Endodermal cell (in vitro differentiated cells): ENCODE data around the gene FCN1. TPM values are rescaled to one million over a fixed set of nuclear protein-coding genes. Genes with fewer than 3 reads are reported as not detected.

ENCODE experiments used
- DNase-seq: peaks from one replicate; pipeline ENCODE4 v3.0.0-alpha.2; 2017
- H3K27ac ChIP-seq: 2 replicates; pipeline ENCODE4 v1.5.1; 2013; ENCODE audit warnings: mild to moderate bottlenecking, low read depth, low read length, moderate library complexity
- H3K27me3 ChIP-seq: 2 replicates; pipeline ENCODE4 v1.6.1; 2013; ENCODE audit warnings: mild to moderate bottlenecking, low read length, moderate library complexity; ENCODE audit not compliant: insufficient read depth, control insufficient read depth, poor library complexity, severe bottlenecking
- H3K36me3 ChIP-seq: 2 replicates; pipeline ENCODE4 v1.7.0; 2013; ENCODE audit warnings: mild to moderate bottlenecking, low read length, moderate library complexity; ENCODE audit not compliant: control insufficient read depth, insufficient read depth
- H3K4me1 ChIP-seq: one replicate; pipeline ENCODE4 v1.7.0; 2013; ENCODE audit warnings: low read length; ENCODE audit not compliant: control insufficient read depth, insufficient read depth
- H3K4me3 ChIP-seq: 2 replicates; pipeline ENCODE4 v1.5.1; 2013; ENCODE audit warnings: mild to moderate bottlenecking, low read length, moderate library complexity
- H3K9ac ChIP-seq: 2 replicates; pipeline ENCODE4 v1.6.1; 2013; ENCODE audit warnings: mild to moderate bottlenecking, low read length, moderate library complexity; ENCODE audit not compliant: poor library complexity, severe bottlenecking; ENCODE audit errors: extremely low read depth
- H3K9me3 ChIP-seq: 2 replicates; pipeline ENCODE4 v1.6.1; 2013; ENCODE audit warnings: mild to moderate bottlenecking, low read length, moderate library complexity; ENCODE audit not compliant: control insufficient read depth
- H3K27ac Mint-ChIP-seq: 2 replicates; pipeline ENCODE4 v1.8.0; 2020; ENCODE audit warnings: mixed read lengths
- H3K27me3 Mint-ChIP-seq: 2 replicates; pipeline ENCODE4 v1.8.0; 2021; ENCODE audit warnings: mild to moderate bottlenecking, mixed read lengths; ENCODE audit not compliant: insufficient read depth
- H3K36me3 Mint-ChIP-seq: 2 replicates; pipeline ENCODE4 v1.8.0; 2020; ENCODE audit warnings: low read depth, mixed read lengths
- H3K4me1 Mint-ChIP-seq: 2 replicates; pipeline ENCODE4 v1.8.0; 2020; ENCODE audit warnings: mixed read lengths
- H3K4me3 Mint-ChIP-seq: 2 replicates; pipeline ENCODE4 v1.8.0; 2020; ENCODE audit warnings: mild to moderate bottlenecking, moderate library complexity, mixed read lengths
- H3K9me3 Mint-ChIP-seq: 2 replicates; pipeline ENCODE4 v1.8.0; 2020; ENCODE audit warnings: mild to moderate bottlenecking, mixed read lengths
- CTCF ChIP-seq: fragments of 200-600 bp; sonication (generic); conservative IDR thresholded peaks from 2 replicates; pipeline ENCODE4 v1.5.0; 2021; ENCODE audit warnings: antibody characterized with exemption, mild to moderate bottlenecking
- WGBS, 2 experiments: methylation state at CpG; one replicate each; pipeline versions ENCODE4 v1.1.5 to v1.1.7; 2013; ENCODE audit warnings: missing lambda C conversion rate in 2 of 2, mixed read lengths in 1 of 2; ENCODE audit not compliant: insufficient coverage in 1 of 2, insufficient read length in 1 of 2; 5-methylcytosine and 5-hydroxymethylcytosine counted together
- total RNA-seq, 2 donors: library from RNA; stranded (reverse); fragmentation: NEBNext Ultra II Directional in 1 of 2; extraction: Animal tissue kit (Norgen Biotek cat#: 25700) in 1 of 2; gene quantifications; 2 replicates in 1 of 2; 3 replicates in 1 of 2; pipeline ENCODE4 v1.2.1, GENCODE V29; 2021

FCN1 gene
- total RNA-seq, 2 donors from 2014 or later: not detected

GRCh38 chr9:134961331-134962064 lies 43.8 kb upstream of the FCN1 start:
- no peak for TF ChIP-seq CTCF
- H3K27ac Mint-ChIP-seq: no peak overlapping the region
- no peaks in the 10 kb centered on the region for H3K4me1 ChIP-seq
- H3K36me3 Mint-ChIP-seq: no peaks in the 10 kb centered on the region
- no peaks in the 10 kb centered on the region for H3K9me3 ChIP-seq
- no peak overlapping the region for H3K27ac ChIP-seq
- H3K36me3 ChIP-seq: no peaks in the 10 kb centered on the region
- H3K27me3 ChIP-seq: no peaks in the 10 kb centered on the region
- no peak overlapping the region for H3K4me3 Mint-ChIP-seq
- H3K4me3 ChIP-seq: no peak overlapping the region
- no peaks in the 10 kb centered on the region for H3K4me1 Mint-ChIP-seq
- no peak overlapping the region for H3K9ac ChIP-seq
- no peaks in the 10 kb centered on the region for H3K9me3 Mint-ChIP-seq
- DNase-seq: no peak
- WGBS, 2 experiments: 89 to 91% methylated on average over 13 to 21 of the region's 21 CpGs
- H3K27me3 Mint-ChIP-seq: no peaks in the 10 kb centered on the region

- no peaks in the 10 kb centered on the region for H3K27me3 Mint-ChIP-seq
- Histone ChIP-seq H3K36me3 (no peaks in the 10 kb centered on the region), H3K27ac (no peak overlapping the region), H3K4me3 (no peak overlapping the region), H3K9ac (no peak overlapping the region), H3K9me3 (no peaks in the 10 kb centered on the region), H3K4me1 (no peaks in the 10 kb centered on the region), H3K27me3 (no peaks in the 10 kb centered on the region)
- H3K4me1 Mint-ChIP-seq: no peaks in the 10 kb centered on the region
- no peak for DNase-seq
- no peak for TF ChIP-seq CTCF
- no peak overlapping the region for H3K27ac Mint-ChIP-seq
- no peaks in the 10 kb centered on the region for H3K9me3 Mint-ChIP-seq
- WGBS, 2 experiments: 78 to 79% methylated on average over 3 to 15 of the region's 15 CpGs
- no peaks in the 10 kb centered on the region for H3K36me3 Mint-ChIP-seq
- H3K4me3 Mint-ChIP-seq: no peak overlapping the region
Observed at GRCh38 chr9:134960701-134961181, 43.0 kb upstream of the FCN1 start.

GRCh38 chr9:134959971-134960310 lies 42.2 kb upstream of the FCN1 start:
- Mint-ChIP-seq H3K27ac (no peak overlapping the region), H3K36me3 (no peaks in the 10 kb centered on the region), H3K9me3 (no peaks in the 10 kb centered on the region), H3K27me3 (no peaks in the 10 kb centered on the region), H3K4me3 (no peak overlapping the region), H3K4me1 (no peaks in the 10 kb centered on the region)
- Histone ChIP-seq H3K36me3 (no peaks in the 10 kb centered on the region), H3K9me3 (no peaks in the 10 kb centered on the region), H3K4me3 (no peak overlapping the region), H3K27me3 (no peaks in the 10 kb centered on the region), H3K27ac (no peak overlapping the region), H3K4me1 (no peaks in the 10 kb centered on the region), H3K9ac (no peak overlapping the region)
- no peak for DNase-seq
- no peak for TF ChIP-seq CTCF
- WGBS, 2 experiments: 91 to 96% methylated on average over 7 to 9 of the region's 9 CpGs
